Measurements from ENCODE around the gene SEMA4B.
A peak's percentile ranks its signal among the peaks of the same experiment; 100 is the strongest.

GRCh38 chr15:90265271-90266060, 64.3 kb downstream of the SEMA4B start, which contains the start of gene NGRN:
- TF ChIP-seq SPI1 (IDR thresholded peaks at IDR 0.05; ENCODE audit: low read depth, low read length) = peak; percentile 61
- peak; percentile 95 for TF ChIP-seq TAF1 (IDR thresholded peaks at IDR 0.05; ENCODE audit: low read depth, low read length)
- peak; percentile 98 for TF ChIP-seq POLR2A (IDR thresholded peaks at IDR 0.05; ENCODE audit: low read depth, low read length)
- peak; percentile 97 for TF ChIP-seq POLR2AphosphoS5 (IDR thresholded peaks at IDR 0.05; ENCODE audit: low read depth, low read length)
- TF ChIP-seq POU2F2 (IDR thresholded peaks at IDR 0.05; ENCODE audit: low read depth, low read length) = peak; percentile 51; the same call in 1 of the 2 replicates
- no peak for TF ChIP-seq PAX5 (IDR thresholded peaks at IDR 0.05; ENCODE audit: insufficient read depth, low read length, severe bottlenecking)
